Measurements from ENCODE around the gene CNOT1. TPM values are rescaled to one million over a fixed set of nuclear protein-coding genes. Genes with fewer than 3 reads are reported as not detected.

The CNOT1 gene
- total RNA-seq, 1 experiment from 2014 or later: 135 TPM

DNA sequence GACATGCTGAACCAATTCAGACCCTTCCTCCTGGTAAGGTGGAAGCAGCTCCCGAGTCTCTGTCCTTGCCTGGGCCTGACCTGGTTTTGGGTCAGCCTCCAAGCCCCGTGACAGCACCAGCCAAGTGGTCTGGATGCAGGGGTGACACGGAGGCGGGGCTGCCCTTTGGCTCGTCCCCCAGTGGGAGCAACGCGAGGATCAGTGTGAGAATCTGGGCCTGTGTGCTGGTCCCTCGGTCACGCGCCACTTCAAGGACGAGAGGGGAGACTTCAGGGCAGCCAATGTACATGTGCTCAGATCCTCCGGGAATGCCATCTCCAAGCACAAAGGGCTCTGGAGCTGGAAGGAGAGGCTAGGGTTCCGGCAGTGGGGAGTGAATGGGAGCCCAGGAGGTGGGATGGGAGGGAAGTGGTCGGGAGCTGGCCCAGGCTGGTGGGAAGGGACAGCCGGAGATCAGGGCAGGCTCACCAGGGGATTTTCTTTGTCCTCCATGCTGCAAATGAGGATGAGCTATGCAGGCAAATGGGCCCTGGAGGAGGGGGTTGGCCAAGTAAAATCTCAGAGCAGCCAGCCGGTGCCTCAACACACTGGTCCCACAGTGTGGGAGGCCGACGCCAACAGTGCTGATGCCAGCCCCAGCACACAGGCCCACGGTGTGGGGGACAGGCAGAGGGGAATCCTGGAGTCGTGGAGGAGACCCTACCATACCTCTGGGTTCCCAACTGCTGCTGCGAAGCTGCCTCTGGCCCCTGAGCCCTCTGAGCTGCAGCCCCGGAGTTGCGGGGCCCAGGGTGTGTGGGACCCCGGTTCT is 133.9 kb downstream of the CNOT1 start:
- Histone ChIP-seq H3K9me3 (ENCODE audit: low read length) (no peaks in the 10 kb centered on the region), H2AFZ (ENCODE audit: low read length) (no peak overlapping the region), H3K9ac (ENCODE audit: low read length) (no peak overlapping the region), H3K27me3 (ENCODE audit: low read length) (no peaks in the 10 kb centered on the region), H3F3A (ENCODE audit: low read length, unreplicated experiment) (no peaks in the 10 kb centered on the region), H3K4me2 (ENCODE audit: low read length) (0 out of 2 replicates have a peak overlapping the region, but pooled peaks have one; percentile 8), H3K9me2 (replicated peaks; ENCODE audit: low read length) (no peaks in the 10 kb centered on the region), H3K27ac (ENCODE audit: low read length) (no peak overlapping the region), H3K4me1 (ENCODE audit: insufficient read depth, low read length) (no peaks in the 10 kb centered on the region), H4K20me1 (ENCODE audit: low read length) (no peaks in the 10 kb centered on the region), H3K79me2 (ENCODE audit: low read length) (no peaks in the 10 kb centered on the region), H3K4me3 (ENCODE audit: low read length) (no peak overlapping the region), H3K36me3 (ENCODE audit: low read depth, low read length) (no peaks in the 10 kb centered on the region)
- ATAC-seq (no peak), DNase-seq (no peak)
- POLR2A ChIA-PET (ENCODE audit: unreplicated experiment): interaction anchor here (0.7 kb wide), 1 partner anchor 1248 kb away, joined by 3 read pairs; no protein-coding TSS in a partner anchor
- TF ChIP-seq CTCF (conservative IDR thresholded peaks at IDR 0.05; ENCODE audit: low read depth, low read length): no peak
- TF ChIP-seq EZH2 (IDR thresholded peaks at IDR 0.05; ENCODE audit: low read length, unreplicated experiment): no peak
- TF ChIP-seq EZH2phosphoT487 (IDR thresholded peaks at IDR 0.05; ENCODE audit: borderline replicate concordance, low read length): no peak
- no TSS peak for BruUV-seq (replicated peaks)
- CTCF ChIA-PET: interaction anchor here (0.5 to 1.0 kb wide), 2 partner anchors 165 kb away, joined by 5 read pairs; no protein-coding TSS in a partner anchor
- intact Hi-C loops (cut with micrococcal nuclease): no loop called here

DNA sequence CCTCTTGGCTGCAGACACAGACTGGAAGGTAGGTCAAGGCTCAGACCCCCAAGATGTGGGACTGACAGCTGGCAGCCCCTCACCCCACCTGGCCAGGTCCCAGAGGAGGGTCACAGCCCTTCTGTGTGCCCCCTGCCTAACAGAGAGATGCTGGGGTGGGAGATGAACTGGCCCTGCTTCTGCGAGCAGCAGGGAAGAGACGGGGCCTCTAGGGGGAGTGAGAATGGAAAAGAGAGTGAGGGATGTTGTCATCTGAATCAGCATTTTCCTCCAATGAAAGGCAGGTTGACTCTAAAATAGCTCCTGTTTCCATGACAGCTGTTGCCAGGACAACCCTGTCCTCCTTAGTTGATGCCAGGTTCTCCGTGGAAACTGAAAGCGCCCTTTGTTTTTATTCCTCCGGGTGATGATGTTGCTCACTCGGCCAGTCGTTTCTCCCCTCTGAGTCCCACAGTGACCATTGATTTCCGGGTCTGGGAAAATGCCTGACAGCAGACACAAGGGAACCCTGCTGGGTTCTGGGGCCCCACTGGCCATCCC is 134.6 kb downstream of the CNOT1 start:
- Histone ChIP-seq H4K20me1 (ENCODE audit: low read length) (no peaks in the 10 kb centered on the region), H3K9me2 (replicated peaks; ENCODE audit: low read length) (no peaks in the 10 kb centered on the region), H3K4me2 (ENCODE audit: low read length) (0 out of 2 replicates have a peak overlapping the region, but pooled peaks have one; percentile 8), H3F3A (ENCODE audit: low read length, unreplicated experiment) (no peaks in the 10 kb centered on the region), H3K4me1 (ENCODE audit: insufficient read depth, low read length) (no peaks in the 10 kb centered on the region), H3K9ac (ENCODE audit: low read length) (no peak overlapping the region), H3K9me3 (ENCODE audit: low read length) (no peaks in the 10 kb centered on the region), H3K27me3 (ENCODE audit: low read length) (no peaks in the 10 kb centered on the region), H3K79me2 (ENCODE audit: low read length) (no peaks in the 10 kb centered on the region), H3K36me3 (ENCODE audit: low read depth, low read length) (no peaks in the 10 kb centered on the region), H2AFZ (ENCODE audit: low read length) (no peak overlapping the region), H3K4me3 (ENCODE audit: low read length) (no peak overlapping the region), H3K27ac (ENCODE audit: low read length) (no peak overlapping the region)
- no TSS peak for BruUV-seq (replicated peaks)
- POLR2A ChIA-PET (ENCODE audit: unreplicated experiment): interaction anchor here (0.7 kb wide), 1 partner anchor 1247 kb away, joined by 3 read pairs; no protein-coding TSS in a partner anchor
- ATAC-seq: peak; percentile 29
- DNase-seq: peak; percentile 85
- intact Hi-C loops (cut with micrococcal nuclease): no loop called here
- CTCF ChIA-PET: interaction anchor here (0.6 to 1.0 kb wide), 2 partner anchors 159 to 166 kb away, joined by 5 read pairs; no protein-coding TSS in a partner anchor
- TF ChIP-seq EZH2 (IDR thresholded peaks at IDR 0.05; ENCODE audit: low read length, unreplicated experiment) (no peak), CTCF (conservative IDR thresholded peaks at IDR 0.05; ENCODE audit: low read depth, low read length) (peak; percentile 57), EZH2phosphoT487 (IDR thresholded peaks at IDR 0.05; ENCODE audit: borderline replicate concordance, low read length) (no peak)
